Right renal pelvis (tissue), 4 donors: Measurements from ENCODE around the gene TSEN54. TPM values are rescaled to one million over a fixed set of nuclear protein-coding genes. Genes with fewer than 3 reads are reported as not detected.
"Not testable (repeated sequence)": the region's sequence is repeated elsewhere in the genome, so short reads cannot be mapped to it uniquely, and the experiment has no call there.

ENCODE experiments used
- DNase-seq, 4 donors: peaks; one replicate each; pipeline ENCODE4 v3.0.0-alpha.2; 2013; ENCODE audit warnings: low read depth in 4 of 4, low spot score in 3 of 4, missing footprints in 1 of 4
- polyA plus RNA-seq, 4 donors: library from polyadenylated mRNA; unstranded; fragments of 120-200 nt; gene quantifications; one replicate each; pipeline ENCODE4 v1.2.1, GENCODE V29; 2013; ENCODE audit not compliant: insufficient read length in 4 of 4

TSEN54 gene
- 10 to 100 TPM; 38.9 to 49.2 (median 48.1) TPM for polyA plus RNA-seq

GRCh38 chr17:75516255-75516618, at the start of gene TSEN54:
Gene TSEN54, plus strand, starts transcription at chr17:75516528. Its CDS starts 33 bp downstream, at chr17:75516561.
- peak; percentile 75 to 80 (median 80) for DNase-seq

GRCh38 chr17:75468291-75468754, 48.0 kb upstream of the TSEN54 start:
- DNase-seq: no peak

GRCh38 chr17:75468779-75469373, 47.5 kb upstream of the TSEN54 start:
- DNase-seq: no peak

- no peak for DNase-seq
These were observed 45.1 kb upstream of the TSEN54 start for GRCh38 chr17:75471207-75471606.

GRCh38 chr17:75472119-75472518, 44.2 kb upstream of the TSEN54 start:
- no peak for DNase-seq

GRCh38 chr17:75473246-75473645, 43.1 kb upstream of the TSEN54 start:
- no peak for DNase-seq

GRCh38 chr17:75474736-75475135, 41.6 kb upstream of the TSEN54 start:
- DNase-seq: no peak

GRCh38 chr17:75475144-75475835, 41.0 kb upstream of the TSEN54 start:
- DNase-seq: no peak

- DNase-seq: no peak
These were observed 40.5 kb upstream of the TSEN54 start for GRCh38 chr17:75475851-75476250.

GRCh38 chr17:75476271-75476671, 40.1 kb upstream of the TSEN54 start:
- peak in 2 of 4 donors; percentile 35 to 38 for DNase-seq

GRCh38 chr17:75476752-75477489, 39.4 kb upstream of the TSEN54 start:
- DNase-seq: no peak

- not testable (repeated sequence) for DNase-seq
These were observed 38.9 kb upstream of the TSEN54 start for GRCh38 chr17:75477490-75477862.

GRCh38 chr17:75478508-75478907, 37.8 kb upstream of the TSEN54 start:
- peak in 2 of 4 donors; percentile 65 to 74 for DNase-seq

GRCh38 chr17:75480281-75480680, 36.0 kb upstream of the TSEN54 start:
- no peak for DNase-seq

- no peak for DNase-seq
These were observed 34.9 kb upstream of the TSEN54 start for GRCh38 chr17:75481194-75482068.

GRCh38 chr17:75482098-75482942, 34.0 kb upstream of the TSEN54 start:
- no peak for DNase-seq

- DNase-seq: no peak
These were observed 30.6 kb upstream of the TSEN54 start for GRCh38 chr17:75485688-75486087.

- DNase-seq: no peak
These were observed 30.2 kb upstream of the TSEN54 start for GRCh38 chr17:75486151-75486550.

GRCh38 chr17:75486951-75487350, 29.4 kb upstream of the TSEN54 start:
- no peak for DNase-seq
